WTC11 (cell line): Measurements from ENCODE around the gene GRAMD1A. TPM values are rescaled to one million over a fixed set of nuclear protein-coding genes. Genes with fewer than 3 reads are reported as not detected.

Source experiments
- ATF2 ChIP-seq: sonication (generic); formaldehyde crosslinking; IDR thresholded peaks from 2 replicates; pipeline ENCODE4 v1.8.1; 2022; ENCODE audit warnings: low read depth, missing genetic modification reagents, borderline replicate concordance
- CBFB ChIP-seq: sonication (generic); formaldehyde crosslinking; IDR thresholded peaks from 2 replicates; pipeline ENCODE4 v1.8.1; 2022; ENCODE audit warnings: mild to moderate bottlenecking, low read depth, missing genetic modification reagents
- E2F1 ChIP-seq: sonication (generic); formaldehyde crosslinking; IDR thresholded peaks from 2 replicates; pipeline ENCODE4 v1.8.0; 2022; ENCODE audit warnings: mild to moderate bottlenecking, missing genetic modification reagents
- EMX1 ChIP-seq: fragments of 250-450 bp; sonication (Bioruptor Pico); IDR thresholded peaks from 2 replicates; pipeline ENCODE4 v1.8.0; 2021; ENCODE audit warnings: mild to moderate bottlenecking
- ESRRA ChIP-seq: sonication (generic); formaldehyde crosslinking; IDR thresholded peaks from 2 replicates; pipeline ENCODE4 v1.8.1; 2022; ENCODE audit warnings: mild to moderate bottlenecking, missing genetic modification reagents, borderline replicate concordance
- ETV6 ChIP-seq: sonication (generic); formaldehyde crosslinking; IDR thresholded peaks from 2 replicates; pipeline ENCODE4 v1.8.1; 2022; ENCODE audit warnings: mild to moderate bottlenecking, missing genetic modification reagents
- FOXP1 ChIP-seq: sonication (generic); formaldehyde crosslinking; IDR thresholded peaks from 2 replicates; pipeline ENCODE4 v1.8.0; 2022; ENCODE audit warnings: missing genetic modification reagents, mild to moderate bottlenecking, moderate library complexity, borderline replicate concordance
- GRHL2 ChIP-seq: fragments of 250-450 bp; sonication (Bioruptor Pico); IDR thresholded peaks from 2 replicates; pipeline ENCODE4 v1.8.0; 2022; ENCODE audit warnings: mild to moderate bottlenecking, moderate library complexity; ENCODE audit not compliant: insufficient replicate concordance, severe bottlenecking
- IRF2 ChIP-seq: sonication (generic); formaldehyde crosslinking; IDR thresholded peaks from 2 replicates; pipeline ENCODE4 v1.8.0; 2022; ENCODE audit warnings: low read depth, missing genetic modification reagents, borderline replicate concordance
- KAT7 ChIP-seq: sonication (generic); formaldehyde crosslinking; IDR thresholded peaks from 2 replicates; pipeline ENCODE4 v1.8.1; 2023; ENCODE audit warnings: missing genetic modification reagents, mild to moderate bottlenecking, borderline replicate concordance
- MAX ChIP-seq: sonication (generic); formaldehyde crosslinking; IDR thresholded peaks from 2 replicates; pipeline ENCODE4 v1.8.0; 2022; ENCODE audit warnings: mild to moderate bottlenecking, missing genetic modification reagents
- MYBL2 ChIP-seq: sonication (generic); formaldehyde crosslinking; IDR thresholded peaks from 2 replicates; pipeline ENCODE4 v1.8.1; 2023; ENCODE audit warnings: mild to moderate bottlenecking, moderate library complexity, missing genetic modification reagents
- RORB ChIP-seq: fragments of 250-450 bp; sonication (Bioruptor Pico); IDR thresholded peaks from 2 replicates; pipeline ENCODE4 v1.9.0; 2021; ENCODE audit warnings: mild to moderate bottlenecking
- STAT6 ChIP-seq: sonication (generic); formaldehyde crosslinking; conservative IDR thresholded peaks from 2 replicates; pipeline ENCODE4 v1.8.1; 2023; ENCODE audit warnings: mild to moderate bottlenecking, low read depth, missing genetic modification reagents, moderate library complexity
- TP53 ChIP-seq: sonication (generic); formaldehyde crosslinking; IDR thresholded peaks from 2 replicates; pipeline ENCODE4 v1.8.1; 2023; ENCODE audit warnings: mild to moderate bottlenecking, missing genetic modification reagents
- ZBTB21 ChIP-seq: sonication (generic); formaldehyde crosslinking; IDR thresholded peaks from 2 replicates; pipeline ENCODE4 v1.8.1; 2023; ENCODE audit warnings: mild to moderate bottlenecking, missing genetic modification reagents, borderline replicate concordance
- ZNF138 ChIP-seq: sonication (generic); formaldehyde crosslinking; conservative IDR thresholded peaks from 2 replicates; pipeline ENCODE4 v1.8.1; 2022; ENCODE audit warnings: mild to moderate bottlenecking, moderate library complexity, missing genetic modification reagents
- ZNF396 ChIP-seq: fragments of 250-450 bp; sonication (Bioruptor Pico); IDR thresholded peaks from 2 replicates; pipeline ENCODE4 v1.8.0; 2021; ENCODE audit warnings: mild to moderate bottlenecking, moderate library complexity, borderline replicate concordance
- total RNA-seq: library from RNA; stranded (reverse); gene quantifications from 3 replicates; pipeline ENCODE4 v1.2.3, GENCODE V29; 2021
- TF ChIP-seq, protein P1 (sequence below): sonication (generic); formaldehyde crosslinking; IDR thresholded peaks from 2 replicates; pipeline ENCODE4 v1.8.0; 2022; ENCODE audit warnings: mild to moderate bottlenecking, missing genetic modification reagents
- TF ChIP-seq, protein P2 (sequence below): sonication (generic); formaldehyde crosslinking; IDR thresholded peaks from 2 replicates; pipeline ENCODE4 v1.8.1; 2022; ENCODE audit warnings: mild to moderate bottlenecking, moderate library complexity, missing genetic modification reagents
- TF ChIP-seq, protein P3 (sequence below): sonication (generic); formaldehyde crosslinking; IDR thresholded peaks from 2 replicates; pipeline ENCODE4 v1.8.1; 2023; ENCODE audit warnings: mild to moderate bottlenecking, missing genetic modification reagents, moderate library complexity
- TF ChIP-seq, protein P4 (sequence below): sonication (generic); formaldehyde crosslinking; IDR thresholded peaks from 2 replicates; pipeline ENCODE4 v1.8.1; 2023; ENCODE audit warnings: mild to moderate bottlenecking, moderate library complexity, missing genetic modification reagents
- TF ChIP-seq, protein P5 (sequence below): fragments of 200-600 bp; IDR thresholded peaks from 2 replicates; pipeline ENCODE4 v1.8.0; 2022; ENCODE audit warnings: antibody characterized with exemption

The GRAMD1A gene
- total RNA-seq, 1 experiment from 2014 or later, result 389 TPM

DNA sequence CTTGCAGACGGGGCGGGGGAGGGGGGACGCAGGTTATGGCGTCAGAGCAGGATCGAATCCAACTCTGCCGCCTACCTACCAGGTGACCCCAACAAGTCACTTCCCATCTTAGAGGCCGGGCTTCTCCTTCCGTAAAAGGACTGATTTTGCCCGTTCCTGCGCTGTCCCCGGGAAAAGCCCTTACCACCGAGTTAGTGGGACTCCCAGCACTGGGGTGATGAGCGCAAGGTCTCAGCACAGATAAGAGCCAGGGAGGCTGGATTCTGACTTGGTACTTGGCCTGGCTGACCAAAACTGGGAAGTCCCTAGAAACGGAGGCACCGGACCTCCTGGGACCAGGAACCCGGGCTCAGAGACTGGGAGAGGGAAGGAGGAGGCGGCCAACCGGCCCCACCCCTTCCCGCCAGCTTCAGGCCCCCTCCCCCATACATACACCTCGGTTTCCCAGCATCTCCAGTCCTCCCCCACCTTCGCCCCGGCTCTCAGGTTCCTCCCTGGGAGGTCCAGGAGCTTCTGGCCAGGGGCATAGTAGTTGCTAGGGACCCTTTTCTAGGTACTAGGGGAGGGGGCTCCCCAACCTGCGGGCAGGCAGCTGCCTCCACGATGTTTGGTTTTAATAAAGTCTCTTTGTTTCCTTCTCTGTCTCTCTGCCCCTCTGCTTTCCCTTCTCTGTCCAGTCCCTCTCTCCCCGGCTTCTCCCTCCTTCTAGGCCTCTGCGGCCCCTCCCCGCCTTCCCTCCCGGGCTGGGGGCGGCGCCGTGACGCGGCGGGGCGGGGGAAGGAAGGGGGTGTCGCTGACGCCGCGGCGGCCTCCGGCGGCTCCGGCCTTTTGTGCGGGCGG is at the start of gene GRAMD1A (continued):
- TF ChIP-seq, protein P1, sequence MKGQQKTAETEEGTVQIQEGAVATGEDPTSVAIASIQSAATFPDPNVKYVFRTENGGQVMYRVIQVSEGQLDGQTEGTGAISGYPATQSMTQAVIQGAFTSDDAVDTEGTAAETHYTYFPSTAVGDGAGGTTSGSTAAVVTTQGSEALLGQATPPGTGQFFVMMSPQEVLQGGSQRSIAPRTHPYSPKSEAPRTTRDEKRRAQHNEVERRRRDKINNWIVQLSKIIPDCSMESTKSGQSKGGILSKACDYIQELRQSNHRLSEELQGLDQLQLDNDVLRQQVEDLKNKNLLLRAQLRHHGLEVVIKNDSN (CRISPR knock-in tag), result peak; percentile 63; the same call in 1 of the 2 replicates
- TF ChIP-seq RORB (CRISPR knock-in tag) (no peak), EMX1 (no peak), MAX (CRISPR knock-in tag) (no peak; the same call in 1 of the 2 replicates), E2F1 (CRISPR knock-in tag) (no peak), KAT7 (0 out of 2 replicates have a peak, but pooled peaks have one; percentile 11), STAT6 (CRISPR knock-in tag) (no peak), ZBTB21 (peak; percentile 87; the same call in 1 of the 2 replicates), ETV6 (CRISPR knock-in tag) (peak; percentile 35; the same call in 1 of the 2 replicates), ZNF138 (CRISPR knock-in tag) (no peak), TP53 (CRISPR knock-in tag) (no peak), IRF2 (CRISPR knock-in tag) (no peak), GRHL2 (no peak), CBFB (CRISPR knock-in tag) (no peak), ZNF396 (CRISPR knock-in tag) (no peak), MYBL2 (no peak), ATF2 (CRISPR knock-in tag) (no peak), FOXP1 (CRISPR knock-in tag) (peak; percentile 43; the same call in 1 of the 2 replicates), ESRRA (CRISPR knock-in tag) (no peak)
- TF ChIP-seq, protein P2, sequence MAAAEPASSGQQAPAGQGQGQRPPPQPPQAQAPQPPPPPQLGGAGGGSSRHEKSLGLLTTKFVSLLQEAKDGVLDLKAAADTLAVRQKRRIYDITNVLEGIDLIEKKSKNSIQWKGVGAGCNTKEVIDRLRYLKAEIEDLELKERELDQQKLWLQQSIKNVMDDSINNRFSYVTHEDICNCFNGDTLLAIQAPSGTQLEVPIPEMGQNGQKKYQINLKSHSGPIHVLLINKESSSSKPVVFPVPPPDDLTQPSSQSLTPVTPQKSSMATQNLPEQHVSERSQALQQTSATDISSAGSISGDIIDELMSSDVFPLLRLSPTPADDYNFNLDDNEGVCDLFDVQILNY (CRISPR knock-in tag), result 0 out of 2 replicates have a peak, but pooled peaks have one; percentile 49
- TF ChIP-seq, protein P3, sequence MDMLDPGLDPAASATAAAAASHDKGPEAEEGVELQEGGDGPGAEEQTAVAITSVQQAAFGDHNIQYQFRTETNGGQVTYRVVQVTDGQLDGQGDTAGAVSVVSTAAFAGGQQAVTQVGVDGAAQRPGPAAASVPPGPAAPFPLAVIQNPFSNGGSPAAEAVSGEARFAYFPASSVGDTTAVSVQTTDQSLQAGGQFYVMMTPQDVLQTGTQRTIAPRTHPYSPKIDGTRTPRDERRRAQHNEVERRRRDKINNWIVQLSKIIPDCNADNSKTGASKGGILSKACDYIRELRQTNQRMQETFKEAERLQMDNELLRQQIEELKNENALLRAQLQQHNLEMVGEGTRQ (CRISPR knock-in tag), result peak; percentile 78; the same call in 1 of the 2 replicates
- TF ChIP-seq, protein P4, sequence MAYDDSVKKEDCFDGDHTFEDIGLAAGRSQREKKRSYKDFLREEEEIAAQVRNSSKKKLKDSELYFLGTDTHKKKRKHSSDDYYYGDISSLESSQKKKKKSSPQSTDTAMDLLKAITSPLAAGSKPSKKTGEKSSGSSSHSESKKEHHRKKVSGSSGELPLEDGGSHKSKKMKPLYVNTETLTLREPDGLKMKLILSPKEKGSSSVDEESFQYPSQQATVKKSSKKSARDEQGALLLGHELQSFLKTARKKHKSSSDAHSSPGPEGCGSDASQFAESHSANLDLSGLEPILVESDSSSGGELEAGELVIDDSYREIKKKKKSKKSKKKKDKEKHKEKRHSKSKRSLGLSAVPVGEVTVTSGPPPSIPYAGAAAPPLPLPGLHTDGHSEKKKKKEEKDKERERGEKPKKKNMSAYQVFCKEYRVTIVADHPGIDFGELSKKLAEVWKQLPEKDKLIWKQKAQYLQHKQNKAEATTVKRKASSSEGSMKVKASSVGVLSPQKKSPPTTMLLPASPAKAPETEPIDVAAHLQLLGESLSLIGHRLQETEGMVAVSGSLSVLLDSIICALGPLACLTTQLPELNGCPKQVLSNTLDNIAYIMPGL (CRISPR knock-in tag), result no peak
- TF ChIP-seq, protein P5, sequence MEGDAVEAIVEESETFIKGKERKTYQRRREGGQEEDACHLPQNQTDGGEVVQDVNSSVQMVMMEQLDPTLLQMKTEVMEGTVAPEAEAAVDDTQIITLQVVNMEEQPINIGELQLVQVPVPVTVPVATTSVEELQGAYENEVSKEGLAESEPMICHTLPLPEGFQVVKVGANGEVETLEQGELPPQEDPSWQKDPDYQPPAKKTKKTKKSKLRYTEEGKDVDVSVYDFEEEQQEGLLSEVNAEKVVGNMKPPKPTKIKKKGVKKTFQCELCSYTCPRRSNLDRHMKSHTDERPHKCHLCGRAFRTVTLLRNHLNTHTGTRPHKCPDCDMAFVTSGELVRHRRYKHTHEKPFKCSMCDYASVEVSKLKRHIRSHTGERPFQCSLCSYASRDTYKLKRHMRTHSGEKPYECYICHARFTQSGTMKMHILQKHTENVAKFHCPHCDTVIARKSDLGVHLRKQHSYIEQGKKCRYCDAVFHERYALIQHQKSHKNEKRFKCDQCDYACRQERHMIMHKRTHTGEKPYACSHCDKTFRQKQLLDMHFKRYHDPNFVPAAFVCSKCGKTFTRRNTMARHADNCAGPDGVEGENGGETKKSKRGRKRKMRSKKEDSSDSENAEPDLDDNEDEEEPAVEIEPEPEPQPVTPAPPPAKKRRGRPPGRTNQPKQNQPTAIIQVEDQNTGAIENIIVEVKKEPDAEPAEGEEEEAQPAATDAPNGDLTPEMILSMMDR, result no peak
